Large intestine (tissue), 1 donor: Measurements from ENCODE around the gene PAK4. TPM values are rescaled to one million over a fixed set of nuclear protein-coding genes. Genes with fewer than 3 reads are reported as not detected.

Source experiments
- polyA plus RNA-seq: library from polyadenylated mRNA; unstranded; fragments of 120-200 nt; gene quantifications from one replicate; pipeline ENCODE4 v1.2.1, GENCODE V29; 2013

The PAK4 gene
- polyA plus RNA-seq, 1 donor: 59.6 TPM

Other genes starting within 250 kb of the PAK4 start
- gene RINL, start 247.5 kb upstream of the PAK4 start, polyA plus RNA-seq: 31.8 TPM
- 60.9 TPM for gene SIRT2, start 226.2 kb upstream of the PAK4 start, polyA plus RNA-seq
- gene NFKBIB, start 225.8 kb upstream of the PAK4 start, polyA plus RNA-seq: 15.0 TPM
- 1.0 TPM for gene CCER2, start 213.6 kb upstream of the PAK4 start, polyA plus RNA-seq
- gene SARS2, start 195.0 kb upstream of the PAK4 start, polyA plus RNA-seq: 34.9 TPM
- gene MRPS12, start 194.8 kb upstream of the PAK4 start, polyA plus RNA-seq: 23.5 TPM
- 88.6 TPM for gene FBXO17, start 150.0 kb upstream of the PAK4 start, polyA plus RNA-seq
- gene FBXO27, start 93.2 kb upstream of the PAK4 start, polyA plus RNA-seq: 13.5 TPM
- 1.5 TPM for gene ACP7, start 41.4 kb upstream of the PAK4 start, polyA plus RNA-seq
- 0.33 TPM for gene NCCRP1, start 71.2 kb downstream of the PAK4 start, polyA plus RNA-seq
- gene SYCN, start 78.5 kb downstream of the PAK4 start, polyA plus RNA-seq: not detected
- gene IFNL3, start 119.2 kb downstream of the PAK4 start, polyA plus RNA-seq: not detected
- gene IFNL4, start 123.1 kb downstream of the PAK4 start, polyA plus RNA-seq: 0.04 TPM
- not detected for gene IFNL2, start 142.6 kb downstream of the PAK4 start, polyA plus RNA-seq
- 0.06 TPM for gene IFNL1, start 170.6 kb downstream of the PAK4 start, polyA plus RNA-seq
- gene LRFN1, start 195.1 kb downstream of the PAK4 start, polyA plus RNA-seq: 1.3 TPM
- gene GMFG, start 210.3 kb downstream of the PAK4 start, polyA plus RNA-seq: 26.3 TPM
- 94.4 TPM for gene SAMD4B, start 216.6 kb downstream of the PAK4 start, polyA plus RNA-seq